ENCODE measurements around the gene CD300A. TPM values are rescaled to one million over a fixed set of nuclear protein-coding genes. Genes with fewer than 3 reads are reported as not detected.

CD300A gene
- total RNA-seq, 1 experiment from 2014 or later: 0.45 TPM

GRCh38 chr17:74424657-74425056 lies 41.8 kb upstream of the CD300A start:
- Mint-ChIP-seq H3K27ac (ENCODE audit: unreplicated experiment) (no peak overlapping the region), H3K4me3 (ENCODE audit: low read depth, unreplicated experiment) (no peak overlapping the region), H3K9me3 (ENCODE audit: low read depth, unreplicated experiment) (no peaks in the 10 kb centered on the region), H3K36me3 (ENCODE audit: insufficient read depth, unreplicated experiment) (peaks cover 6% of the 10 kb centered on the region), H3K27me3 (ENCODE audit: unreplicated experiment) (no peaks in the 10 kb centered on the region), H3K4me1 (ENCODE audit: low read depth, unreplicated experiment) (peaks cover 34% of the 10 kb centered on the region)
- intact Hi-C loops (cut with micrococcal nuclease; ENCODE audit: unreplicated experiment): no loop called here
- no peak for TF ChIP-seq CTCF (IDR thresholded peaks at IDR 0.05; ENCODE audit: unreplicated experiment)
- no peak for DNase-seq
- CTCF ChIA-PET: no interaction called here
- no TSS peak for BruUV-seq (replicated peaks)

- H3K27ac Mint-ChIP-seq (ENCODE audit: unreplicated experiment): peak overlapping the region; percentile 90
- peak overlapping the region; percentile 29 for H3K4me3 Mint-ChIP-seq (ENCODE audit: low read depth, unreplicated experiment)
- H3K9me3 Mint-ChIP-seq (ENCODE audit: low read depth, unreplicated experiment): no peaks in the 10 kb centered on the region
- intact Hi-C loops (cut with micrococcal nuclease; ENCODE audit: unreplicated experiment): no loop called here
- TF ChIP-seq CTCF (IDR thresholded peaks at IDR 0.05; ENCODE audit: unreplicated experiment): no peak
- CTCF ChIA-PET: no interaction called here
- no peaks in the 10 kb centered on the region for H3K27me3 Mint-ChIP-seq (ENCODE audit: unreplicated experiment)
- H3K4me1 Mint-ChIP-seq (ENCODE audit: low read depth, unreplicated experiment): peaks cover 27% of the 10 kb centered on the region
- H3K36me3 Mint-ChIP-seq (ENCODE audit: insufficient read depth, unreplicated experiment): peaks cover 22% of the 10 kb centered on the region
- no peak for DNase-seq
- BruUV-seq (replicated peaks): no TSS peak
Measured at GRCh38 chr17:74426551-74427047, 39.8 kb upstream of the CD300A start.

- peak; percentile 71 for DNase-seq
- Mint-ChIP-seq H3K4me3 (ENCODE audit: low read depth, unreplicated experiment) (peak overlapping the region; percentile 29), H3K27ac (ENCODE audit: unreplicated experiment) (peak overlapping the region; percentile 90), H3K9me3 (ENCODE audit: low read depth, unreplicated experiment) (no peaks in the 10 kb centered on the region), H3K36me3 (ENCODE audit: insufficient read depth, unreplicated experiment) (peaks cover 28% of the 10 kb centered on the region), H3K27me3 (ENCODE audit: unreplicated experiment) (no peaks in the 10 kb centered on the region), H3K4me1 (ENCODE audit: low read depth, unreplicated experiment) (peaks cover 27% of the 10 kb centered on the region)
- intact Hi-C loops (cut with micrococcal nuclease; ENCODE audit: unreplicated experiment): no loop called here
- no TSS peak for BruUV-seq (replicated peaks)
- no peak for TF ChIP-seq CTCF (IDR thresholded peaks at IDR 0.05; ENCODE audit: unreplicated experiment)
- CTCF ChIA-PET: interaction anchor here (0.5 kb wide), 1 partner anchor 19 kb away, joined by 3 read pairs; no protein-coding TSS in a partner anchor
Measured at GRCh38 chr17:74427048-74427762, 39.2 kb upstream of the CD300A start.

GRCh38 chr17:74427763-74428153 lies 38.7 kb upstream of the CD300A start:
- Mint-ChIP-seq H3K36me3 (ENCODE audit: insufficient read depth, unreplicated experiment) (peaks cover 32% of the 10 kb centered on the region), H3K27me3 (ENCODE audit: unreplicated experiment) (no peaks in the 10 kb centered on the region), H3K27ac (ENCODE audit: unreplicated experiment) (peak overlapping the region; percentile 57), H3K9me3 (ENCODE audit: low read depth, unreplicated experiment) (no peaks in the 10 kb centered on the region), H3K4me3 (ENCODE audit: low read depth, unreplicated experiment) (no peak overlapping the region), H3K4me1 (ENCODE audit: low read depth, unreplicated experiment) (peaks cover 27% of the 10 kb centered on the region)
- no peak for DNase-seq
- no peak for TF ChIP-seq CTCF (IDR thresholded peaks at IDR 0.05; ENCODE audit: unreplicated experiment)
- BruUV-seq (replicated peaks): no TSS peak
- CTCF ChIA-PET: no interaction called here
- intact Hi-C loops (cut with micrococcal nuclease; ENCODE audit: unreplicated experiment): no loop called here
